VCaP (cell line): Measurements from ENCODE around the gene RAB44.

Experiments
- H3K27ac ChIP-seq: fragments of 450-650 bp; 2 replicates; pipeline ENCODE4 v1.5.1; 2017
- TF ChIP-seq, protein P1 (sequence below): fragments of 450-650 bp; conservative IDR thresholded peaks from 2 replicates; pipeline ENCODE4 v1.5.1; 2017; ENCODE audit warnings: mild to moderate bottlenecking, moderate library complexity

The RAB44 gene

DNA sequence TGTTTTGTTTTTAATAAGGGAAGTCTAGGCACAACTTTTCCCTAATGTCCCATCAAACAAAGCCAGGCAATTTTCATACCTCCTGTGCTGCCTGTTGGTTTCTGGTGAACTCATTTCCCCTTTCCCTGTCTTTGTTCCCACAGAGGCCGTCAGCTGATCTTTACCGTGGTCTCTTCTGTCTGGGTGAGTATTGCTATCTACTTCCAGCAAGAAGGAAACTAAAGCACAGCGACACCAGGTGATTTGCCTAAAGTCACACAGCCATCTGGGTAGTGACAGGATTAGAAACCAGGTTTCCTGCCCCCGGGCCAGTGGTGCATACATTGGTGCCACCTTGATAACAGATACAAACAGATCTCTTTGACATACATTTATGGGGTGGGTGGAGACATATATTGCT lies 59.6 kb downstream of the RAB44 start:
- H3K27ac ChIP-seq, result no peak overlapping the region
- TF ChIP-seq, protein P1, sequence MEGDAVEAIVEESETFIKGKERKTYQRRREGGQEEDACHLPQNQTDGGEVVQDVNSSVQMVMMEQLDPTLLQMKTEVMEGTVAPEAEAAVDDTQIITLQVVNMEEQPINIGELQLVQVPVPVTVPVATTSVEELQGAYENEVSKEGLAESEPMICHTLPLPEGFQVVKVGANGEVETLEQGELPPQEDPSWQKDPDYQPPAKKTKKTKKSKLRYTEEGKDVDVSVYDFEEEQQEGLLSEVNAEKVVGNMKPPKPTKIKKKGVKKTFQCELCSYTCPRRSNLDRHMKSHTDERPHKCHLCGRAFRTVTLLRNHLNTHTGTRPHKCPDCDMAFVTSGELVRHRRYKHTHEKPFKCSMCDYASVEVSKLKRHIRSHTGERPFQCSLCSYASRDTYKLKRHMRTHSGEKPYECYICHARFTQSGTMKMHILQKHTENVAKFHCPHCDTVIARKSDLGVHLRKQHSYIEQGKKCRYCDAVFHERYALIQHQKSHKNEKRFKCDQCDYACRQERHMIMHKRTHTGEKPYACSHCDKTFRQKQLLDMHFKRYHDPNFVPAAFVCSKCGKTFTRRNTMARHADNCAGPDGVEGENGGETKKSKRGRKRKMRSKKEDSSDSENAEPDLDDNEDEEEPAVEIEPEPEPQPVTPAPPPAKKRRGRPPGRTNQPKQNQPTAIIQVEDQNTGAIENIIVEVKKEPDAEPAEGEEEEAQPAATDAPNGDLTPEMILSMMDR, result no peak

GRCh38 chr6:36757943-36758508 lies 60.4 kb downstream of the RAB44 start:
- no peak overlapping the region for H3K27ac ChIP-seq
- TF ChIP-seq, protein P1, result no peak

DNA sequence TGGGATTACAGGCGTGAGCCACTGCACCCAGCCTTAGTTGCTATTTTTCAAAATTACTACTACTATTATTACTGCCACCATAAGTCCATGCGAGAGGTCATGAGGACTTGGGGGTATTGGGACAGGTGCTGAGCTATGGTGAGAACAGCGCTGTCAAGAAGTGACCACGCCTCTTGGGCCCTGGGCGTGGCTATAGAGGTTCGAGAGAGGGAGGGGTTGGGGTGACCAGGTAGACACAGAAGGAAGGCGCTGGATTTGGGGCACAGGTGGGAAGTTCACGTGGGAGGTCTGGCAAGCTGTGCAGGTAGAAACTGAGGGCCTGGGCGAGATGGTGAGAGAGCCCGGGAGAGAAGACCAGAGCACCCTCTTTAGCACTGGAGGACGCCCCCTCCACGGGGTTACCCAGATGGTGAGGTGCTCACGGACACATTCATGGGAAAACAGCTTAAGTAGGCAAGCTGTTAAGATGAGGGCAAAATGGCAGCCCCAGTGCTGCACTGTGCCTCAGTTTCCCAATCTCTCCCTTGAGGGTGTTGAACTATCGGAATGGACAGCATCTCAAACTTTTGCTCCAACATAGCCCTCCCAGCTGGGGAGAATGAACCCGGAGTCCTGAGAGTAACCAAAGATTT lies 61.0 kb downstream of the RAB44 start:
- TF ChIP-seq, protein P1, result no peak
- H3K27ac ChIP-seq, result no peak overlapping the region

- TF ChIP-seq, protein P1, result peak; percentile 98
- H3K27ac ChIP-seq, result no peak overlapping the region
Measured at GRCh38 chr6:36759148-36759759, 61.6 kb downstream of the RAB44 start.

- TF ChIP-seq, protein P1, result no peak
- H3K27ac ChIP-seq, result no peak overlapping the region
Measured at GRCh38 chr6:36760685-36761435, 63.2 kb downstream of the RAB44 start.

DNA sequence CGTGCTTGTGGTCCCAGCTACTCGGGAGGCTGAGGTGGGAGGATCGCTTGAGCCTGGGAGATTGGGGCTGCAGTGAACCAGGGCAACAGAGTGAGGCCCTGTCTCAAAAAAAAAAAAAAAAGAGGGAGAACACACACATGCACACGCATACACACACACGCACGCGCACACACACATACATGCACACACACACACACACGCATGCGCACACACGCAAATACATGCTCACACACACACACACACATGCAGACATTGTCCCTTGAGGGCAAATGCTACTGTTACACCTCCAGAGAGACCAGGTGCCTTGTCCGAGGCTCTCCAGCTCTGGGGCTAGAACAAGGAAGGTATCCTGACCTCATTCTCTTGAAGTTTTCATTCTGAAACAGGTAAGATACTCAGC lies 64.5 kb downstream of the RAB44 start:
- H3K27ac ChIP-seq, result no peak overlapping the region
- TF ChIP-seq, protein P1, result no peak

GRCh38 chr6:36765190-36765589 lies 67.6 kb downstream of the RAB44 start:
- TF ChIP-seq, protein P1, result no peak

More at GRCh38 chr6:36765190-36765589, 67.6 kb downstream of the RAB44 start:
- H3K27ac ChIP-seq, result no peak overlapping the region
